GM12801 (cell line): ENCODE results near the gene TMCO2.

Experiments
- TF ChIP-seq, protein P1 (sequence below): IDR thresholded peaks from one replicate; pipeline ENCODE4 v1.5.1; 2011; ENCODE audit warnings: control low read depth; ENCODE audit not compliant: insufficient read length; ENCODE audit errors: extremely low read depth

Gene TMCO2

GRCh38 chr1:40247655-40248054 is at the start of gene TMCO2:
TSS of gene TMCO2 (plus strand) at chr1:40247937. CDS start at chr1:40247994, 57 bp downstream.
- TF ChIP-seq, protein P1, sequence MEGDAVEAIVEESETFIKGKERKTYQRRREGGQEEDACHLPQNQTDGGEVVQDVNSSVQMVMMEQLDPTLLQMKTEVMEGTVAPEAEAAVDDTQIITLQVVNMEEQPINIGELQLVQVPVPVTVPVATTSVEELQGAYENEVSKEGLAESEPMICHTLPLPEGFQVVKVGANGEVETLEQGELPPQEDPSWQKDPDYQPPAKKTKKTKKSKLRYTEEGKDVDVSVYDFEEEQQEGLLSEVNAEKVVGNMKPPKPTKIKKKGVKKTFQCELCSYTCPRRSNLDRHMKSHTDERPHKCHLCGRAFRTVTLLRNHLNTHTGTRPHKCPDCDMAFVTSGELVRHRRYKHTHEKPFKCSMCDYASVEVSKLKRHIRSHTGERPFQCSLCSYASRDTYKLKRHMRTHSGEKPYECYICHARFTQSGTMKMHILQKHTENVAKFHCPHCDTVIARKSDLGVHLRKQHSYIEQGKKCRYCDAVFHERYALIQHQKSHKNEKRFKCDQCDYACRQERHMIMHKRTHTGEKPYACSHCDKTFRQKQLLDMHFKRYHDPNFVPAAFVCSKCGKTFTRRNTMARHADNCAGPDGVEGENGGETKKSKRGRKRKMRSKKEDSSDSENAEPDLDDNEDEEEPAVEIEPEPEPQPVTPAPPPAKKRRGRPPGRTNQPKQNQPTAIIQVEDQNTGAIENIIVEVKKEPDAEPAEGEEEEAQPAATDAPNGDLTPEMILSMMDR: no peak

- TF ChIP-seq, protein P1: no peak
Measured at GRCh38 chr1:40199126-40199525, 48.6 kb upstream of the TMCO2 start.

DNA sequence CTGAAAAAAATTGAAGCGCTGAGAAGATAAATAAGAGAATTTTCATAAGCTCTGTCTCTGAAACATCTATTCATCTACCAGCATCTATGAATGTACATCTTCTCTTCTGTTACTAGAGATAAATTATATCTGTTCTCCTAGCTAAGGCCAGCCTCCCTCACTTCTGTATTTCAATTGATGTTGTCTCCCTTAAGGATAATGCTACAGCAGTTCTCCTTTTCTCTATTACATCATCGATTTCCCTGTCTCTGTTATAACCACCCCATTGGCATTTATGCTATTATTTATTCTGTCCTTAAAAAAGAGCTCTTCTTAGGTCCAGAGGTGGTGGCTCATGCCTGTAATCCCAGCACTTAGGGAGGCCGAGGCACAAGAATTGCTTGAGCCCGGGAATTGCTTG is 42.9 kb upstream of the TMCO2 start:
- TF ChIP-seq, protein P1: no peak

DNA sequence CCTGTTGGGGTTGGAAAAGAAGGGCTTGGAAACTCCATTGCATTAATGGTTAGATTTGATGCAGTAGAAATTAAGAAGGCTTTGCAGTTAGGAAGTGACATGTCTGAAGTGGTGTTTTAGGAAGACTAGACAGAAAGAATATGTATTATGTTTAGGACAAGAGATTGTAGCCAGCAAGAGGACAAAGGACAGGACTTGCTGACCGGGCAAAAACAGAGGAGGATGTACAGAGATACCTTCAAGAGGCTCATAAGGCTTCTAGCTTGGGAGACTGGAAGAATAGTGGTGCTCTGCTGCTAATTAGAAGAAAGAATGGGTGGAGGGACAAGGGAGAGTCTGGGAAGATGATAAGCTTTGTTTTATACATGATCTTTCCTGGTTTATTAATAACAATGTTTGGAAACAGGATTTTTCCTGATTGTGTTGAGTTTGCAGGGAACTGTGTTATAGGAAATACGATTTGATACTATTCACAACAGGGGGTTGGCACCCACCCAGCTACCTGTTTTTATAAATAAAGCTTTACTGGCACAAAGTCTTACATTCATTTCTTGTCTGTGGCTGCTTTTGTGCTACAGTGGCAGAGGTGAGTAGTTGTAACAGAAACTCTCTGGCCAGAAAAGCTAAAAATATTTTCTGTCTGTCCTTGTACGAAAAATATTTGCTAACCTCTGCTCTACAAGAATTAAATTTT is 37.1 kb upstream of the TMCO2 start:
- TF ChIP-seq, protein P1: no peak

DNA sequence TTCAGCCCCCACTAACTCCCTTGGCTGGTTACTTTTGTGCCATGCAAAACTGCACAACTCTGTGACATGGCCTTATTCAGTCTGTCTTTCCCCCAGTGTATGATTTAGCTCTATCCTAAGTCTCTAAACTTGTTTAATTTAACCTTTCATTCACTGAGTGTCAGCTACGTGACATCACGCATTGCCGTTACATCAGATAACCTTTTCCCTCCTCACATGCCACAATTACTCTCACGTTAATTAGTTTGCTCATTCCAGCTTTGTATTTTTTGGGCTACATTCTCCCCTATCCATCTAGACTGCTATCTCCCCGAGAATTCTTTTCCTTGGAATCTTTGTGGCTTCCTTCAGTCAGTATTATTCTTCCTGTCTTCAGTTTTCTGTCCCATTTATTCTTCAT is 29.4 kb upstream of the TMCO2 start:
- TF ChIP-seq, protein P1: no peak

- TF ChIP-seq, protein P1: no peak
Measured at GRCh38 chr1:40221977-40222772, 25.6 kb upstream of the TMCO2 start.

DNA sequence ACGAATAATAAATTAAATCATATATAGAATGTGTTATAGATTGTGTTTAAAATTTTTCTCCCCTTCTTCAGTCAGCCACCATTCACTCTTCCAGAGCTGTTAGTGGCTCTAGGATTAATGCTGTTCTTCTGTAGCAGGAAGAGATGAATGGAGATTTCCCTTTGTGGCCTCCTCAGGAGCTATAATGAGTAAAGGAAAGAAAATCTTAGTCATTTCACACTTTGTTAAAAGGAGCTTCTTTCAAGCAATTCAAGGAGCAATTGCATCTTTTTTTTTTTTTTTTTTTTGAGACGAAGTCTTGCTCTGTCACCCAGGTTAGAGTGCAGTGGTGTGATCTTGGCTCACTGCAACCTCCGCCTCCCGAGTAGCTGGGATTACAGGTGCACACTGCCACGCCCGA is 23.7 kb upstream of the TMCO2 start:
- TF ChIP-seq, protein P1: no peak
